ENCODE results near the gene SEMA3E.

SEMA3E gene

DNA sequence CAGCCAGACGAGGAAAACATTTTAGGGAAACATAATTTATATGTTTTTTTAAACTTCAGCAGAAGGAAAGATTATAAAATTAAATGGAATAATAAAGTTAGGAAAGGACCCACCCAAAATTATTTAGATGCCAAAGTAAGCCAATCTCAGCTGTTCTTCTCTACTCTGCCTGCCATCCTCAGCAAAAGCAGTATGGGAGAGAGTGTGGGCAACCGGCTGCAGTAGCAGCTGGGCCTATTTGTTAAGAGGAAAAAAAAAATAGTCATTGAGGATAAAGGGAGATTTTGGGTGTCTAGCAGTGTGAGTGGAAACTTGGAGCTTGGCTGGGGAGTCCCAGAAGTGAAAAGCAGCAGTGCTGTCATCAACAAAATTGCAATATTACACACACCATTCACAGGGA lies 15.4 kb downstream of the SEMA3E start:
- 100% methylated on average over 1 of the region's 2 CpGs for WGBS
- H3K27me3 ChIP-seq (ENCODE audit: control insufficient read depth in 1 of 2, insufficient read depth in 1 of 2, low read length in 2 of 2), result no peaks in the 10 kb centered on the region
- no peak overlapping the region for H3K4me2 ChIP-seq (ENCODE audit: low read length, poor library complexity, severe bottlenecking)

DNA sequence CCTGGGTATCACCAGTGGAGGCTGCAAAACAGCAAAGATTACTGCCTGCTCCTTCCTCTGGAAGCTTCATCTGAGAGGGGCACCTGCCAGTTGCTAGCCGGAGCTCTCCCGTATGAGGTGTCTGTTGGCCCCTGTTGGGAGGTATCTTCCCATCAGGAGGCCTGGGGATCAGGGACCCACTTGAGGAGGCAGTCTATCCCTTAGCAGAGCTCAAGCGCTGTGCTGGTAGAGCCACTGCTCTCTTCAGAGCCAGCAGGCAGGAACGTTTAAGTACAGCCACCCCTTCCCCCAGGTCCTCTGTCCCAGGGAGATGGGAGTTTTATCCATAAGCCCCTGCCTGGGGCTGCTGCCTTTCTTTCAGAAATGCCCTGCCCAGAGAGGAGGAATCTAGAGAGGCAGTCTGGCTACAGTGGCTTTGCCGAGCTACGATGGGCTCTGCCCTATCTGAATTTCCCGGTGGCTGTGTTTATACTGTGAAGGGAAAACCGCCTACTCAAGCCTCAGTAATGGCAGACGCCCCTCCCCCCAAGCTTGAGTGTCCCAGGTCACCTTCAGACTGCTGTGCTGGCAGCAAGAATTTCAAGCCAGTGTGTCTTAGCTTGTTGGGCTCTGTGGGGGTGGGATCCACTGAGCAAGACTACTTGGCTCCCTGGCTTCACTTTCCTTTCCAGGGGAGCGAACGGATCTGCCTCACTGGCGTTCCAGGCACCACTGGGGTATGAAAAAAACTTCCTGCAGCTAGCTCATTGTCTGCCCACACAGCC lies 19.6 kb downstream of the SEMA3E start:
- Histone ChIP-seq H3K9me3 (ENCODE audit: control insufficient read depth, low read length) (peaks cover 6% of the 10 kb centered on the region), H3K18ac (ENCODE audit: low read depth in 1 of 2, low read length in 2 of 2) (no peak overlapping the region), H2BK120ac (ENCODE audit: low read depth, low read length) (no peak overlapping the region), H3K4me1 (ENCODE audit: control insufficient read depth, insufficient read depth, low read depth, low read length) (no peaks in the 10 kb centered on the region), H2AFZ (ENCODE audit: low read depth, low read length) (peak overlapping the region; percentile 31), H2BK15ac (ENCODE audit: low read depth, poor library complexity, severe bottlenecking) (no peak overlapping the region), H2AK5ac (ENCODE audit: low read length, severe bottlenecking) (no peak overlapping the region), H3K27ac (ENCODE audit: low read length, poor library complexity, severe bottlenecking) (no peak overlapping the region), H3K23ac (ENCODE audit: low read length in 2 of 2) (no peak overlapping the region), H2BK5ac (ENCODE audit: low read depth, low read length, poor library complexity, severe bottlenecking) (no peak overlapping the region), H4K91ac (ENCODE audit: low read length) (no peak overlapping the region), H3K9ac (ENCODE audit: low read length) (no peak overlapping the region), H3K14ac (ENCODE audit: low read length in 2 of 2) (no peak overlapping the region), H3K4me2 (ENCODE audit: low read length, poor library complexity, severe bottlenecking) (no peak overlapping the region), H3K79me1 (replicated peaks; ENCODE audit: low read length, poor library complexity, severe bottlenecking) (no peaks in the 10 kb centered on the region), H4K8ac (ENCODE audit: low read length) (no peak overlapping the region), H3K4me3 (ENCODE audit: insufficient read depth in 1 of 2, low read depth in 1 of 2, low read length in 2 of 2) (no peak overlapping the region), H3K36me3 (ENCODE audit: control insufficient read depth in 1 of 2, insufficient read depth in 2 of 2, low read depth in 1 of 2, low read length in 2 of 2) (no peaks in the 10 kb centered on the region), H2BK12ac (ENCODE audit: low read length in 2 of 2) (no peak overlapping the region), H3K27me3 (ENCODE audit: control insufficient read depth in 1 of 2, insufficient read depth in 1 of 2, low read length in 2 of 2) (no peaks in the 10 kb centered on the region), H3K4ac (ENCODE audit: low read depth in 1 of 2, low read length in 2 of 2) (no peak overlapping the region)
- 73% methylated on average over 12 of the region's 12 CpGs for WGBS
- peak; percentile 14 for DNase-seq

More for the DNA sequence above, 15.4 kb downstream of the SEMA3E start:
- H3K9ac ChIP-seq (ENCODE audit: low read length), result no peak overlapping the region
- no peak overlapping the region for H3K18ac ChIP-seq (ENCODE audit: low read depth in 1 of 2, low read length in 2 of 2)
- no peak overlapping the region for H2AK5ac ChIP-seq (ENCODE audit: low read length, severe bottlenecking)
- H2BK12ac ChIP-seq (ENCODE audit: low read length in 2 of 2), result no peak overlapping the region
- no peak overlapping the region for H2BK5ac ChIP-seq (ENCODE audit: low read depth, low read length, poor library complexity, severe bottlenecking)
- H2BK120ac ChIP-seq (ENCODE audit: low read depth, low read length), result no peak overlapping the region
- H3K4ac ChIP-seq (ENCODE audit: low read depth in 1 of 2, low read length in 2 of 2), result no peak overlapping the region
- H4K91ac ChIP-seq (ENCODE audit: low read length), result no peak overlapping the region
- no peak overlapping the region for H4K8ac ChIP-seq (ENCODE audit: low read length)
- H3K4me1 ChIP-seq (ENCODE audit: control insufficient read depth, insufficient read depth, low read depth, low read length), result no peaks in the 10 kb centered on the region
- no peak overlapping the region for H2BK15ac ChIP-seq (ENCODE audit: low read depth, poor library complexity, severe bottlenecking)
- H3K9me3 ChIP-seq (ENCODE audit: control insufficient read depth, low read length), result peaks cover 2% of the 10 kb centered on the region
- H3K14ac ChIP-seq (ENCODE audit: low read length in 2 of 2), result no peak overlapping the region
- H3K79me1 ChIP-seq (replicated peaks; ENCODE audit: low read length, poor library complexity, severe bottlenecking), result no peaks in the 10 kb centered on the region
- DNase-seq, result no peak
- H3K4me3 ChIP-seq (ENCODE audit: insufficient read depth in 1 of 2, low read depth in 1 of 2, low read length in 2 of 2), result no peak overlapping the region
- no peaks in the 10 kb centered on the region for H3K36me3 ChIP-seq (ENCODE audit: control insufficient read depth in 1 of 2, insufficient read depth in 2 of 2, low read depth in 1 of 2, low read length in 2 of 2)
- no peak overlapping the region for H3K23ac ChIP-seq (ENCODE audit: low read length in 2 of 2)
- H2AFZ ChIP-seq (ENCODE audit: low read depth, low read length), result no peak overlapping the region
- no peak overlapping the region for H3K27ac ChIP-seq (ENCODE audit: low read length, poor library complexity, severe bottlenecking)

DNA sequence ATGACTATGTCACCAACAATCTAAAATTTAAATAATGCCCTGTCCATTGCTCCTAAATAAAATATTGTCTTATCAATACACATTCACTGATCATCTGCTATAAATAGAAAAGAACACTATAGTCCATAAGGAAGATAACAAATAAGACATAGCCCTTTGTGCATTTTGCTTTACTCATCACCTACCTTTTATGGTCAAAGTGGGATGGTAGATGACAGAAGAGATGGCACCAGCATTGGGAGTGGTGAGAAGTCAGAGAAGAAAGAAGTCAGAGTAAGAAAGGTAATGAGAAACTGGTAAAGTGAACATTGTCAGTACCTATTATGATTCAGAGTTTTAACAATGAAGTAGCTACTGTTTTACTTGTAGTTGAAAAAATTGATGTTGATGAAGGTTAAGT lies 31.1 kb downstream of the SEMA3E start:
- Histone ChIP-seq H3K14ac (ENCODE audit: low read length in 2 of 2) (no peak overlapping the region), H2AK5ac (ENCODE audit: low read length, severe bottlenecking) (no peak overlapping the region), H3K27me3 (ENCODE audit: control insufficient read depth in 1 of 2, insufficient read depth in 1 of 2, low read length in 2 of 2) (no peaks in the 10 kb centered on the region), H3K23ac (ENCODE audit: low read length in 2 of 2) (no peak overlapping the region), H3K9me3 (ENCODE audit: control insufficient read depth, low read length) (no peaks in the 10 kb centered on the region), H2BK15ac (ENCODE audit: low read depth, poor library complexity, severe bottlenecking) (no peak overlapping the region), H3K18ac (ENCODE audit: low read depth in 1 of 2, low read length in 2 of 2) (no peak overlapping the region), H2AFZ (ENCODE audit: low read depth, low read length) (no peak overlapping the region), H2BK12ac (ENCODE audit: low read length in 2 of 2) (no peak overlapping the region), H2BK5ac (ENCODE audit: low read depth, low read length, poor library complexity, severe bottlenecking) (no peak overlapping the region), H3K9ac (ENCODE audit: low read length) (no peak overlapping the region), H2BK120ac (ENCODE audit: low read depth, low read length) (no peak overlapping the region), H3K4ac (ENCODE audit: low read depth in 1 of 2, low read length in 2 of 2) (no peak overlapping the region), H3K4me2 (ENCODE audit: low read length, poor library complexity, severe bottlenecking) (no peak overlapping the region), H3K79me1 (replicated peaks; ENCODE audit: low read length, poor library complexity, severe bottlenecking) (no peaks in the 10 kb centered on the region), H3K36me3 (ENCODE audit: control insufficient read depth in 1 of 2, insufficient read depth in 2 of 2, low read depth in 1 of 2, low read length in 2 of 2) (no peaks in the 10 kb centered on the region), H4K91ac (ENCODE audit: low read length) (no peak overlapping the region), H3K27ac (ENCODE audit: low read length, poor library complexity, severe bottlenecking) (no peak overlapping the region), H4K8ac (ENCODE audit: low read length) (no peak overlapping the region), H3K4me1 (ENCODE audit: control insufficient read depth, insufficient read depth, low read depth, low read length) (no peaks in the 10 kb centered on the region), H3K4me3 (ENCODE audit: insufficient read depth in 1 of 2, low read depth in 1 of 2, low read length in 2 of 2) (no peak overlapping the region)
- no peak for DNase-seq

DNA sequence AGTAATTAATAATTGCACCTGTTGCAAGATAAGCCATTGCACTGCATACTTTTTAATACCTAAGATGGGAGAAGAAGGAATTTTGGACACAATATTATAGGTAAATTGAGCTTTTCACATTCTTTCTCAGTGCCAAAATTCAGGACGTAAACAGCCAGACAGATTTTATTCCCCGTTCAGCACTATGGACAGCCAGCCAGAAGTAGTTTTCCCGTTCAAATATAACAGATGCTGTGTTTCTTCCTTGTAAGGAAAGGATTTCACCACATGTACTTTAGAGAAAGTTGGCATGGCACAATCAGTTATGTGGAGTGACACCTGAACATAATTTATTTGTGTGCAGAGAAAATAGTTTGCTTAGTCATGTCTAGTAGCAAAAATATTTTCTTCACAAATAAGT lies 34.8 kb downstream of the SEMA3E start:
- Histone ChIP-seq H3K23ac (ENCODE audit: low read length in 2 of 2) (no peak overlapping the region), H3K27ac (ENCODE audit: low read length, poor library complexity, severe bottlenecking) (no peak overlapping the region), H3K14ac (ENCODE audit: low read length in 2 of 2) (no peak overlapping the region), H2BK15ac (ENCODE audit: low read depth, poor library complexity, severe bottlenecking) (no peak overlapping the region), H4K8ac (ENCODE audit: low read length) (no peak overlapping the region), H2BK12ac (ENCODE audit: low read length in 2 of 2) (no peak overlapping the region), H3K4ac (ENCODE audit: low read depth in 1 of 2, low read length in 2 of 2) (no peak overlapping the region), H4K91ac (ENCODE audit: low read length) (no peak overlapping the region), H3K4me2 (ENCODE audit: low read length, poor library complexity, severe bottlenecking) (no peak overlapping the region), H3K4me3 (ENCODE audit: insufficient read depth in 1 of 2, low read depth in 1 of 2, low read length in 2 of 2) (no peak overlapping the region), H3K9me3 (ENCODE audit: control insufficient read depth, low read length) (no peaks in the 10 kb centered on the region), H3K4me1 (ENCODE audit: control insufficient read depth, insufficient read depth, low read depth, low read length) (no peaks in the 10 kb centered on the region), H2BK120ac (ENCODE audit: low read depth, low read length) (no peak overlapping the region), H3K18ac (ENCODE audit: low read depth in 1 of 2, low read length in 2 of 2) (no peak overlapping the region), H3K79me1 (replicated peaks; ENCODE audit: low read length, poor library complexity, severe bottlenecking) (no peaks in the 10 kb centered on the region), H2AK5ac (ENCODE audit: low read length, severe bottlenecking) (no peak overlapping the region), H2BK5ac (ENCODE audit: low read depth, low read length, poor library complexity, severe bottlenecking) (no peak overlapping the region), H3K27me3 (ENCODE audit: control insufficient read depth in 1 of 2, insufficient read depth in 1 of 2, low read length in 2 of 2) (no peaks in the 10 kb centered on the region), H3K9ac (ENCODE audit: low read length) (no peak overlapping the region), H3K36me3 (ENCODE audit: control insufficient read depth in 1 of 2, insufficient read depth in 2 of 2, low read depth in 1 of 2, low read length in 2 of 2) (no peaks in the 10 kb centered on the region), H2AFZ (ENCODE audit: low read depth, low read length) (no peak overlapping the region)
- 85% methylated on average over 3 of the region's 3 CpGs for WGBS
- DNase-seq, result no peak

All from mesenchymal stem cell (in vitro differentiated cells and primary cell).